ENCODE data around the gene GSAP.

DNA sequence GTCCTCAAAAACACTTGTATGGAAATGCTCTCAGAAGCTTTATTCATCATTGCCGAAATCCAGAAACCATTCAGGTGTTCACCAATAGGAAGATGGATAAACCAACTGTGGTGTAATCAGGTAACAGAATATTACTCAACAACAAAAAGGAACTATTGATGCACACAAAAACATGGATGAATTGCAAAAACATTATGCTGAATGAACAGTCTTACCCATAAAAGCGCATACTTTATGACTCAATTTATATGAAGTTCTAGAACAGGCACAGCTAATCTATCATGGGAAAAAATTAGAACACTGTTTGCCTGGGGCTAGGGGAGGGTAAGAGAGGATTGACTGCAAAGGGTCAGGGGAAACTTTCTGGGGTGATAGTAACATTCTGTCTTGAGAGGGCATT is 26.9 kb upstream of the GSAP start:
- TF ChIP-seq, protein P1, sequence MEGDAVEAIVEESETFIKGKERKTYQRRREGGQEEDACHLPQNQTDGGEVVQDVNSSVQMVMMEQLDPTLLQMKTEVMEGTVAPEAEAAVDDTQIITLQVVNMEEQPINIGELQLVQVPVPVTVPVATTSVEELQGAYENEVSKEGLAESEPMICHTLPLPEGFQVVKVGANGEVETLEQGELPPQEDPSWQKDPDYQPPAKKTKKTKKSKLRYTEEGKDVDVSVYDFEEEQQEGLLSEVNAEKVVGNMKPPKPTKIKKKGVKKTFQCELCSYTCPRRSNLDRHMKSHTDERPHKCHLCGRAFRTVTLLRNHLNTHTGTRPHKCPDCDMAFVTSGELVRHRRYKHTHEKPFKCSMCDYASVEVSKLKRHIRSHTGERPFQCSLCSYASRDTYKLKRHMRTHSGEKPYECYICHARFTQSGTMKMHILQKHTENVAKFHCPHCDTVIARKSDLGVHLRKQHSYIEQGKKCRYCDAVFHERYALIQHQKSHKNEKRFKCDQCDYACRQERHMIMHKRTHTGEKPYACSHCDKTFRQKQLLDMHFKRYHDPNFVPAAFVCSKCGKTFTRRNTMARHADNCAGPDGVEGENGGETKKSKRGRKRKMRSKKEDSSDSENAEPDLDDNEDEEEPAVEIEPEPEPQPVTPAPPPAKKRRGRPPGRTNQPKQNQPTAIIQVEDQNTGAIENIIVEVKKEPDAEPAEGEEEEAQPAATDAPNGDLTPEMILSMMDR (conservative IDR thresholded peaks at IDR 0.05; ENCODE audit: low read depth, low read length): no peak
- TF ChIP-seq, protein P2, sequence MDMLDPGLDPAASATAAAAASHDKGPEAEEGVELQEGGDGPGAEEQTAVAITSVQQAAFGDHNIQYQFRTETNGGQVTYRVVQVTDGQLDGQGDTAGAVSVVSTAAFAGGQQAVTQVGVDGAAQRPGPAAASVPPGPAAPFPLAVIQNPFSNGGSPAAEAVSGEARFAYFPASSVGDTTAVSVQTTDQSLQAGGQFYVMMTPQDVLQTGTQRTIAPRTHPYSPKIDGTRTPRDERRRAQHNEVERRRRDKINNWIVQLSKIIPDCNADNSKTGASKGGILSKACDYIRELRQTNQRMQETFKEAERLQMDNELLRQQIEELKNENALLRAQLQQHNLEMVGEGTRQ (IDR thresholded peaks at IDR 0.05; ENCODE audit: low read depth, low read length): no peak
- TF ChIP-seq POLR2A (IDR thresholded peaks at IDR 0.05; ENCODE audit: low read depth, low read length): no peak
- no peak for TF ChIP-seq CHD1 (IDR thresholded peaks at IDR 0.05; ENCODE audit: low read depth, low read length)
- TF ChIP-seq, protein P3, sequence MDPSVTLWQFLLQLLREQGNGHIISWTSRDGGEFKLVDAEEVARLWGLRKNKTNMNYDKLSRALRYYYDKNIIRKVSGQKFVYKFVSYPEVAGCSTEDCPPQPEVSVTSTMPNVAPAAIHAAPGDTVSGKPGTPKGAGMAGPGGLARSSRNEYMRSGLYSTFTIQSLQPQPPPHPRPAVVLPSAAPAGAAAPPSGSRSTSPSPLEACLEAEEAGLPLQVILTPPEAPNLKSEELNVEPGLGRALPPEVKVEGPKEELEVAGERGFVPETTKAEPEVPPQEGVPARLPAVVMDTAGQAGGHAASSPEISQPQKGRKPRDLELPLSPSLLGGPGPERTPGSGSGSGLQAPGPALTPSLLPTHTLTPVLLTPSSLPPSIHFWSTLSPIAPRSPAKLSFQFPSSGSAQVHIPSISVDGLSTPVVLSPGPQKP (IDR thresholded peaks at IDR 0.05; ENCODE audit: borderline replicate concordance, low read depth, low read length): no peak
- no peak for TF ChIP-seq RCOR1 (IDR thresholded peaks at IDR 0.05; ENCODE audit: insufficient replicate concordance, low read length)
- TF ChIP-seq MAFK (IDR thresholded peaks at IDR 0.05; ENCODE audit: low read depth, low read length): no peak
- TF ChIP-seq RAD21 (IDR thresholded peaks at IDR 0.05; ENCODE audit: low read length): no peak

Measured in IMR-90 (cell line).